ENCODE results near the gene CRELD1.
"Not testable (repeated sequence)": the region's sequence is repeated elsewhere in the genome, so short reads cannot be mapped to it uniquely, and the experiment has no call there.

Gene CRELD1

GRCh38 chr3:9933561-9934234 lies at the start of gene CRELD1:
TSS of gene CRELD1 (plus strand) at chr3:9933834. CDS start at chr3:9934439, 605 bp downstream.
- peak; percentile 98 for DNase-seq

DNA sequence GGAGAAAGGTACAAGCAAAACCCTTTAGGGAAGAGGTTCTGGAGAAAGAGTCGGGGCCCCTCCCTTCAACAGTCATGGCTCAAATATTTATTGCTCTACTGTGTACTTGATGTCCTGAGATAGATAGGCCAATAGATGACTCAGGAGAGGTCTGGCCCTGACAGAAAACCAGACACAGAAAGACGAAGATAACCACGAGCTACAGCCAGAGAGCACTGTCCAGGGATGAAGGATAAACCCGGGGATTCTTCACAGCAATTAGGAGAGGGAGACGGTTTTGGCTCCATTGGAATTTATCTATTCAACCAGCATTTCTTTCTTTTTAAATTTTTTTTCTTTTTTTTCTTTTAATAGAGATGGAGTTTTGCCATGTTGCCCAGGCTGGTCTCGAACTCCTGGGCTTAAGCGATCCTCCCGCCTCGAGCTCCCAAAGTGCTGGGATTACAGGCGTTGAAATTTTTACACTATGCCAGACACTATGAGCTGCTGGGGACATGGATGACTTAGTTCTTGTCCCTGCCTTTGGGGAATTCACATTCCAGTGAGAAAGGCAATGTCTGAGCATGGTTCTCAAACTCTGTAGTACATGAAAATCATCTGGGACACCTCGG lies 49.0 kb upstream of the CRELD1 start:
- no peak for DNase-seq

DNA sequence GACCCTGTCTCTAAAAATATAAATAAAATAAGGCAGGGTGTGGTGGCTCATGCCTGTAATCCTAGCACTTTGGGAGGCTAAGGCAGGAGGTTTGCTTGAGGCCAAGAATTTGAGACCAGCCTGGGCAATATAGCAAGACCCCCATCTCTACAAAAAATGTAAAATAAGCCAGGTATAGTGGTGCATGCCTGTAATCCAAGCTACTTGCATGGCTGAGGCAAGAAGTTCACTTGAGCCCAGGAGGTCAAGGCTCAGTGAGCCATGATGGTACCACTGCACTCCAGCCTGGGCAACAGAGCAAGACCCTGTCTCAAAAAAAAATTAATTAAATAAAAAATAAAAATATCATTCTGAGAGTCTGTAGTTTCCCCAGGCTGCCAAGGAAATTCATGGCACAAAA lies 47.3 kb upstream of the CRELD1 start:
- DNase-seq: no peak

- DNase-seq: no peak
Measured at GRCh38 chr3:9887480-9887879, 46.2 kb upstream of the CRELD1 start.

GRCh38 chr3:9888540-9888939 lies 45.1 kb upstream of the CRELD1 start:
- DNase-seq: no peak

DNA sequence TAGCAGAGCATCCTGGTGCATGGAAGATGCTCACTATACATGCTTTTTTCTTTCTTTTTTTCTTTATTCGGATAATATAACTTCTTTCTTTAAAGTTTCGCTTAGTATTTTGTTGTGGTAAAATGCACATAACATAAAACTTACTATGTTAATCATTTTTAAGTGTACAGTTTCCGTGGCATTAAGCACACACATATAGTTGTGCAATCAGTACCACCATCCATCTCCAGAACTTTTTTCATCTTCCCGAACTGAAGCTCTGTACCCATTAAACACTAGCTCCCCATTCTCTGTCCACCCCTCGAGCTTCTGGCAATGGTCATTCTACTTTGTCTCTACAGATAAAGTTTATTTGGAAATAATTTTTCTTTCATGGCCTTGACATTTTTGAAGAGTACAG lies 44.2 kb upstream of the CRELD1 start:
- DNase-seq: no peak

DNA sequence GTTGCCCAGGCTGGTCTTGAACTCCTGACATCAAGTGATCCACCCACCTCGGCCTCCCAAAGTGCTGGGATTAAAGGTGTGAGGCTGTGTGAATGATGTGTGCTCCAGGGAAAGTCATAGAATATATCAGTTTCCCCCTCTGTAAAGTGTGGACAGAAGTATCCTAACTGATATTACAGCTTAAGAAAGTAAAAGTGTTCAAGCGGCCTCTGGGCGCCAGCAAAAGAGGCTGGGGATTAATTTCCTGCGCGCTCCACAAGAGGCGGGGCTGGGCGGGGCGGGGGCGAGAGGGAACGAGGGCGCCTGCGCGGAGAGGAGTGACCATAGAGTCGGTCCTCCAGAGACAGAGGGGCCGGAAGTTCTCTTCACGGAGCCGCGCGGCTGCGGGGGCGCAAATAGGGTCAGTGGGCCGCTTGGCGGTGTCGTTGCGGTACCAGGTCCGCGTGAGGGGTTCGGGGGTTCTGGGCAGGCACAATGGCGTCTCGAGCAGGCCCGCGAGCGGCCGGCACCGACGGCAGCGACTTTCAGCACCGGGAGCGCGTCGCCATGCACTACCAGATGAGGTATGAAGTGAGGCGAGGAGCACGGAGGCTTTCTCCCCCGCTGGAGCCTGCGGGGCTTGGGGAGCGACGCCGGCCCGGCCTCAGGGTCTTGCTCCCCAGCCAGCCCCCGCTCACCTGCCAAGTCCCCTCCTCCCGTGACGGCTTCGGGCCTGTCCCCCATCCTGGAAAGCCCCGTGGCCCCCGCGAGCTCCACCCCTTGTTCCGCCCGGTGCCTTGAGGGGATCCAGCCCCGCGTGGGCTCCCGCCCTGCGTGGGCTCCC lies 43.2 kb upstream of the CRELD1 start, which contains the start of gene JAGN1:
Gene JAGN1 (plus strand): TSS at position 362 of the 823 bp plus-strand sequence. CDS start 113 bp downstream, at position 475.
- DNase-seq: peak; percentile 97

GRCh38 chr3:9891072-9891622 lies 42.5 kb upstream of the CRELD1 start:
- no peak for DNase-seq

- DNase-seq: no peak
Measured at GRCh38 chr3:9893739-9894138, 39.9 kb upstream of the CRELD1 start.

- not testable (repeated sequence) for DNase-seq
Measured at GRCh38 chr3:9895715-9896114, 37.9 kb upstream of the CRELD1 start.

DNA sequence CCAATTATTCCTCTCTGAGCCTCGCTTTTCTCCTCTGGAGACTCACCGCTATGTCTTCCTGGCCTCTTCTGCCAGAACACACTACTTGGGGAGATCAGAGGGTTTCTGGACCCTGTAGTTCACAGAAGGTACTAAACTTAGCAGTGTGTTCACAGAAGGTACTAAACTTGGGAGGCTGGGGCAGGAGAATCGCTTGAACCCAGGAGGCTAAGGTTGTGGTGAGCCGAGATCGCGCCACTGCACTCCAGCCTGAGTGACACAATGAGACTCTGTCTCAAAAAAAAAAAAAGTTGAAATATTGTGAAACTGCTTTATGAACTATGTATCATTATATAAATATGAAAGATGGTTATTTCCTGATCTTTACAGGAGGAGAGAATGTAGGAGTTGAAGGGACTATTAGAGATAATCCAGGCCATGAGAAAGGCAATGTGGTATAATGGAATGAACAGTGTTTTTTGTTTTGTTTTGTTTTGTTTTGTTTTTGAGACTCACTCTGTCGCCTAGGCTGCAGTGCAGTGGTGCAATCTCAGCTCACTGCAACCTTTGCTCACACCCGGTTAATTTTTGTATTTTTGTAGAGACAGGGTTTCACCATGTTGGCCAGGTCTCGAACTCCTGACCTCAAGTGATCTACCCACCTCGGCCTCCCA lies 36.8 kb upstream of the CRELD1 start:
- DNase-seq: not testable (repeated sequence)

GRCh38 chr3:9897408-9898372 lies 35.9 kb upstream of the CRELD1 start:
- no peak for DNase-seq

- DNase-seq: no peak
Measured at GRCh38 chr3:9898467-9899241, 35.0 kb upstream of the CRELD1 start.

- DNase-seq: no peak
Measured at GRCh38 chr3:9899289-9899791, 34.3 kb upstream of the CRELD1 start.

GRCh38 chr3:9900965-9901415 lies 32.6 kb upstream of the CRELD1 start:
- DNase-seq: not testable (repeated sequence)

DNA sequence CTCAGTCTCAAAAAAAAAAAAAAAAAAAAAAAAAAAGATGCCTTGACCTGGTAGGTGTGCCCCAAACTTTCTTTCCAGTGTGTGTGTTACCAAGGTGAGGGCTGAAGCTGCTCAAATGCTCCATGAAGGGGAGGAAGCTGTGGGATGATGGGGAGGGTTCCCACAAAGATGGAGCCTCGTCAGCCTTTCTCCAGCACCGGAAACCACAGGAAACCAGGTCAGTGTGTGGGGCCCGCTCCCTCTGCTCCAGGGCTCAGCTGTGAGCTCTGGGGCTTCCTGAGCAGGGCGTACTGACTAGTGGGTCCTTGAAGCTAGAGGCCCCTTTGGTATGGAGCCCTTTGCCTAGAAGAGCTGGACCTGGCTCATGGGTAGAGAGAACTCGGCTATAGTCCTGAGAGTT lies 31.7 kb upstream of the CRELD1 start:
- no peak for DNase-seq

- peak; percentile 12 for DNase-seq
Measured at GRCh38 chr3:9902372-9903237, 31.0 kb upstream of the CRELD1 start, which contains the start of gene IL17RE. TSS of gene IL17RE (plus strand) at chr3:9902848. CDS start at chr3:9902933, 85 bp downstream.

GRCh38 chr3:9903238-9903624 lies 30.4 kb upstream of the CRELD1 start:
- DNase-seq: no peak

- no peak for DNase-seq
Measured at GRCh38 chr3:9903904-9904303, 29.7 kb upstream of the CRELD1 start.

Measured in eye (tissue), 1 donor.